Measurements from ENCODE around the gene ABHD6. TPM values are rescaled to one million over a fixed set of nuclear protein-coding genes. Genes with fewer than 3 reads are reported as not detected.
"Not testable (repeated sequence)": the region's sequence is repeated elsewhere in the genome, so short reads cannot be mapped to it uniquely, and the experiment has no call there.

The ABHD6 gene
- total RNA-seq, 1 donor from 2014 or later, result 7.7 TPM

DNA sequence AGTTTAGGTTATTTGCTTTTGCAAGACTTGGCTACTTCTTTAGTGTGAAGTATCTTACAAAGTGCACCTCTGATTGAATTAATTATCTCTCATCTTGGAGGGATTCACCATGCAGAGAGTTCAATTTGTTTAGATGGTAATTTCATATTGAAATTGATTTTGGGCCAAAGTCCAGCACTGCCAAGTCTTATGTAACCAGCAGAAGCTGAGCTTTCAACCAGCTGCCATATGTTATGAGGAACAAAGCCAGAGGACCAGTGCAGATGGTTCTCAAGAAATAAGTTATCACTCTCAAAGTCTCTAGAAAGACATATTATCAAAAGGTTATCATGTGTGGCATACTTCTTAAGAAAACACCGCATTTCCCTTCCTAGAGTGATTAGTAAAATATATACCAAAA is 29.0 kb downstream of the ABHD6 start:
- peaks cover 2% of the 10 kb centered on the region for H3K36me3 ChIP-seq (ENCODE audit: control insufficient read depth, insufficient read depth, low read length)
- H3K4me3 ChIP-seq (ENCODE audit: low read depth, low read length), result no peak overlapping the region
- no peaks in the 10 kb centered on the region for H3K27me3 ChIP-seq (ENCODE audit: control insufficient read depth, insufficient read depth, low read length)
- TF ChIP-seq, protein P1, sequence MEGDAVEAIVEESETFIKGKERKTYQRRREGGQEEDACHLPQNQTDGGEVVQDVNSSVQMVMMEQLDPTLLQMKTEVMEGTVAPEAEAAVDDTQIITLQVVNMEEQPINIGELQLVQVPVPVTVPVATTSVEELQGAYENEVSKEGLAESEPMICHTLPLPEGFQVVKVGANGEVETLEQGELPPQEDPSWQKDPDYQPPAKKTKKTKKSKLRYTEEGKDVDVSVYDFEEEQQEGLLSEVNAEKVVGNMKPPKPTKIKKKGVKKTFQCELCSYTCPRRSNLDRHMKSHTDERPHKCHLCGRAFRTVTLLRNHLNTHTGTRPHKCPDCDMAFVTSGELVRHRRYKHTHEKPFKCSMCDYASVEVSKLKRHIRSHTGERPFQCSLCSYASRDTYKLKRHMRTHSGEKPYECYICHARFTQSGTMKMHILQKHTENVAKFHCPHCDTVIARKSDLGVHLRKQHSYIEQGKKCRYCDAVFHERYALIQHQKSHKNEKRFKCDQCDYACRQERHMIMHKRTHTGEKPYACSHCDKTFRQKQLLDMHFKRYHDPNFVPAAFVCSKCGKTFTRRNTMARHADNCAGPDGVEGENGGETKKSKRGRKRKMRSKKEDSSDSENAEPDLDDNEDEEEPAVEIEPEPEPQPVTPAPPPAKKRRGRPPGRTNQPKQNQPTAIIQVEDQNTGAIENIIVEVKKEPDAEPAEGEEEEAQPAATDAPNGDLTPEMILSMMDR (IDR thresholded peaks at IDR 0.05; ENCODE audit: insufficient read depth, low read length, poor library complexity, severe bottlenecking), result no peak
- no peak for DNase-seq (ENCODE audit: low read depth)

DNA sequence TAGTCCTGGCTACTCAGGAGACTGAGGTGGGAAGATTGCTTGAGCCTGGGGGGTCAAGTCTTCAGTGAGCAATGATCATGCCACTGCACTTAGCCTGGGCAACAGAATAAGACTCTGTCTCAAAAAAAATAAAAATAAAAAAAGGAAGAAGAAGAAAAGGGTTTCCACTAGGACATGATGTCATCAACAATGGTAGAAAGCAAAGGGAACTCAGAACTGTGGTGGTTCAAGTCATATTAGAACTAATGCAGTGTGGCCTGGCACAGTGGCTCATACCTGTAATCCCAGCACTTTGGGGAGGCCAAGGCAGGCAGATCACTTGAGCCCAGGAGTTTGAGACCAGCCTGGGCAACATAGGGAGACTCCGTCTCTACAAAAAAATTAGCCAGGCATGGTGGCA is 30.0 kb downstream of the ABHD6 start:
- not testable (repeated sequence) for DNase-seq (ENCODE audit: low read depth); H3K4me3 ChIP-seq (ENCODE audit: low read depth, low read length); H3K27me3 ChIP-seq (ENCODE audit: control insufficient read depth, insufficient read depth, low read length); H3K36me3 ChIP-seq (ENCODE audit: control insufficient read depth, insufficient read depth, low read length)

DNA sequence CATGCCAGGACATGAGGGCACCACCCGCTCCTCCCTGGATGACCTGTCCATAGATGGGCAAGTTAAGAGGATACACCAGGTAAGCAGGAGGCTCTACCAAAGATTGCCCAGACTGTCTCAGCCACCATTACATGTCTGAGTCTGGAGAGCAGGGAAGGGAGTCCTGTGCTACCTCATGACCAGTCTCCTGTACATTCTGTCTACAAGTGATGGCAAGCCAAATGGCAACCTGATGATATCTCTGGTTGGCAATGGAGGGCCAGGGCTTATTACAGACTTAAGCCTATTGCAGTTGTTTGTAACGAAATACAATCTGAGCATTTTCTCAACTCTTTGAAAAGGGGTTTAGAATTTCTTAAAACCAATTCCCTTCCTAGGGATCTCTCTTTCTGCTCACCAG is 31.8 kb downstream of the ABHD6 start:
- DNase-seq (ENCODE audit: low read depth), result no peak
- TF ChIP-seq, protein P1 (IDR thresholded peaks at IDR 0.05; ENCODE audit: insufficient read depth, low read length, poor library complexity, severe bottlenecking), result no peak
- Histone ChIP-seq H3K36me3 (ENCODE audit: control insufficient read depth, insufficient read depth, low read length) (peaks cover 2% of the 10 kb centered on the region), H3K4me3 (ENCODE audit: low read depth, low read length) (no peak overlapping the region), H3K27me3 (ENCODE audit: control insufficient read depth, insufficient read depth, low read length) (no peaks in the 10 kb centered on the region)

GRCh38 chr3:58270485-58270884 is 32.9 kb downstream of the ABHD6 start:
- H3K36me3 ChIP-seq (ENCODE audit: control insufficient read depth, insufficient read depth, low read length), result peaks cover 2% of the 10 kb centered on the region
- DNase-seq (ENCODE audit: low read depth), result no peak
- H3K27me3 ChIP-seq (ENCODE audit: control insufficient read depth, insufficient read depth, low read length), result no peaks in the 10 kb centered on the region
- H3K4me3 ChIP-seq (ENCODE audit: low read depth, low read length), result no peak overlapping the region
- TF ChIP-seq, protein P1 (IDR thresholded peaks at IDR 0.05; ENCODE audit: insufficient read depth, low read length, poor library complexity, severe bottlenecking), result no peak

- peak; percentile 64 for DNase-seq (ENCODE audit: low read depth)
- Histone ChIP-seq H3K27me3 (ENCODE audit: control insufficient read depth, insufficient read depth, low read length) (no peaks in the 10 kb centered on the region), H3K36me3 (ENCODE audit: control insufficient read depth, insufficient read depth, low read length) (peaks cover 2% of the 10 kb centered on the region), H3K4me3 (ENCODE audit: low read depth, low read length) (no peak overlapping the region)
- TF ChIP-seq, protein P1 (IDR thresholded peaks at IDR 0.05; ENCODE audit: insufficient read depth, low read length, poor library complexity, severe bottlenecking), result no peak
Observed at GRCh38 chr3:58271901-58272501, 34.4 kb downstream of the ABHD6 start.

DNA sequence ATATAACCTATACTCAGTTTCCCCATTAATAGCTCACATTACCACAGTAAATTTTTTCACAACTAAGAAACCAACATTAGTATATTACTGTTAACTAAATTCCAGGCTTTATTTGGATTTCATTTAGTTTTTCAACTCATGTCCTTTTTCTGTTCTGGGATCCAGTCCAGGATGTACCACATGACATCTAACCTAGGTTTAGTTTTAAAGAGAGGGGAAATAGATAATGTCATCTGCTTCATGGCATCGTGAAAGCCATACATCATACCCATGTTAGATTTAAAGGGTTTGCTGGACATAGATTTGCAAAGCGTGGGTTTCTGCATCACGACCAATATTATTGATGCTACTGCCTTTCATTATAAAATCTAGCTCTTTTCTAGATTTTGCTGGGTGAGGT is 35.3 kb downstream of the ABHD6 start:
- TF ChIP-seq, protein P1 (IDR thresholded peaks at IDR 0.05; ENCODE audit: insufficient read depth, low read length, poor library complexity, severe bottlenecking), result no peak
- Histone ChIP-seq H3K27me3 (ENCODE audit: control insufficient read depth, insufficient read depth, low read length) (no peaks in the 10 kb centered on the region), H3K4me3 (ENCODE audit: low read depth, low read length) (no peak overlapping the region), H3K36me3 (ENCODE audit: control insufficient read depth, insufficient read depth, low read length) (peaks cover 2% of the 10 kb centered on the region)
- DNase-seq (ENCODE audit: low read depth), result no peak

DNA sequence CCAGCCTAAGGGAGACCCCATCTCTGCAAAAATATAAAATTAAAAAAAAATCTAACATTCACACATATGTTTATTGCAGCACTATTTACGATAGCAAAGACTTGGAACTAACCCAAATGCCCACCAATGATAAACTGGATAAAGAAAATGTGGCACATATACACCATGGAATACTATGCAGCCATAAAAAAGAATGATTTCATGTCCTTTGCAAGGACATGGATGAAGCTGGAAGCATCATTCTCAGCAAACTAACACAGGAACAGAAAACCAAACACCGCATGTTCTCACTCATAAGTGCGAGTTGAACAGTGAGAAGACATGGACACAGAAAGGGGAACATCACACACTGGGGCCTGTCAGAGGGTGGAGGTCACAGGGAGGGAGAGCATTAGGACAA is 35.8 kb downstream of the ABHD6 start:
- not testable (repeated sequence) for H3K36me3 ChIP-seq (ENCODE audit: control insufficient read depth, insufficient read depth, low read length); DNase-seq (ENCODE audit: low read depth); H3K4me3 ChIP-seq (ENCODE audit: low read depth, low read length); H3K27me3 ChIP-seq (ENCODE audit: control insufficient read depth, insufficient read depth, low read length)
